Nephron progenitor cell (in vitro differentiated cells): Measurements from ENCODE around the gene UNC93A.
"Not testable (repeated sequence)": the region's sequence is repeated elsewhere in the genome, so short reads cannot be mapped to it uniquely, and the experiment has no call there.

Experiments
- DNase-seq: peaks from one replicate; pipeline ENCODE4 v3.0.0; 2021
- H3K27ac Mint-ChIP-seq: 2 replicates; pipeline ENCODE4 v1.8.0; 2021; ENCODE audit warnings: mild to moderate bottlenecking, moderate library complexity, mixed read lengths
- H3K27me3 Mint-ChIP-seq: 2 replicates; pipeline ENCODE4 v1.8.0; 2021; ENCODE audit warnings: mild to moderate bottlenecking, low read depth, mixed read lengths; ENCODE audit not compliant: poor library complexity
- H3K36me3 Mint-ChIP-seq: 2 replicates; pipeline ENCODE4 v1.8.0; 2021; ENCODE audit warnings: low read depth, mixed read lengths
- H3K4me1 Mint-ChIP-seq: 2 replicates; pipeline ENCODE4 v1.8.0; 2021; ENCODE audit warnings: mixed read lengths
- H3K4me3 Mint-ChIP-seq: 2 replicates; pipeline ENCODE4 v1.8.0; 2021; ENCODE audit warnings: mild to moderate bottlenecking, moderate library complexity, mixed read lengths
- H3K9me3 Mint-ChIP-seq: 2 replicates; pipeline ENCODE4 v1.8.0; 2021; ENCODE audit warnings: mild to moderate bottlenecking, moderate library complexity, mixed read lengths
- CTCF ChIP-seq: fragments of 200-600 bp; sonication (generic); IDR thresholded peaks from 2 replicates; pipeline ENCODE4 v1.5.0; 2021; ENCODE audit warnings: antibody characterized with exemption

The UNC93A gene

DNA sequence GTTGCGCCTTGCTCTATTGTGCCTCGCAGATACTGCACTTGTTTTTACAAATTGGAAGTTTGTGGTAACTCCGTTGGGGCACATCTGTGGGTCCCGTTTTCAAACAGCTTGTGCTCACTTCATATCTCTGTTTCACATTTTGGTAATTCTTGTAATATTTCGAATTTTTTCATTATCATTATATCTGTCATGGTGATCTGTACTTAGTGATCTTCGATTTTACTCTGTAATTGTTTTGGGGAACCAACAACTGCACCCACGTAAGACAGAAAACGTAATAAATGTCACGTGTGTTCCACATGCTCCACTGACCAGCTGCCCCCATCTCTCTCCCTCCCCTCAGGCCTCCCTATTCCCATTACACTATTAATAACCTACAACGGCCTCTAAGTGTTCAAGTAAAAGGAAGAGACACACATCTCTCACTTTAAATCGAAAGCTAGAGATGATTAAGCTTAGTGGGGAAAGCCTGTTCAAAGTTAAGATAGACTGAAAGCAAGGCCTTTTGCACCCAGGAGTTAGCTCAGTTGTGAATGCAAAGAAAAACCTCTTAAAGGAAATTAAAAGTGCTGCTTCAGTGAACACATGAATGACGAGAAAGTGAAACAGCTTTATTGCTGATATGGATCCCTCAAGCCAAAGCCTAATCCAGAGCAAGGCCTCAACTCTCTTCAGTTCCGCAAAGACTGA lies 60.7 kb downstream of the UNC93A start:
- no peak overlapping the region for H3K27ac Mint-ChIP-seq
- peaks cover 29% of the 10 kb centered on the region for H3K9me3 Mint-ChIP-seq

DNA sequence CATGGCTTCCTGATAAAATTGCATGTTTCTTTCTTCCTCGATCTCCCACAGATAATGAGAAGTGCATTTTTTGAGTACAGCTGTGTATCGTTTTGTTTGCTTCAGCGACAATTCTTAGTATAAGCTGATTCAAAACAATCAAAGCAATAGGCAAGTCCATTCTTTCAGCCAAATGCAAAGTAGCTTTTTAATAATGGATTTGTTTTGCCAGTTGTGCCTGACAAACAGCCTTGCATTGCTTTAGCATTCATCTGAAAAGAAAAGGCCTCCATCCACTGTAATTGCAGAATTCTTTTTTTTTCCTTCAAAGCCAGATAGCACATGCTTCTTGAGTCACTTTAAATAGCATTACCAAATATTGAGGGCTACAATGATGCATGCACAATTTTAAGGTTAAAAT lies 65.8 kb downstream of the UNC93A start:
- no peak overlapping the region for H3K4me3 Mint-ChIP-seq
- no peak overlapping the region for H3K27ac Mint-ChIP-seq
- H3K27me3 Mint-ChIP-seq, result peaks cover 17% of the 10 kb centered on the region
- DNase-seq, result no peak
- peaks cover 10% of the 10 kb centered on the region for H3K36me3 Mint-ChIP-seq
- H3K4me1 Mint-ChIP-seq, result peaks cover 13% of the 10 kb centered on the region
- TF ChIP-seq CTCF, result no peak
- peaks cover 23% of the 10 kb centered on the region for H3K9me3 Mint-ChIP-seq

More for the DNA sequence above, 60.7 kb downstream of the UNC93A start:
- peaks cover 10% of the 10 kb centered on the region for H3K36me3 Mint-ChIP-seq
- DNase-seq, result no peak
- H3K27me3 Mint-ChIP-seq, result peaks cover 50% of the 10 kb centered on the region
- H3K4me3 Mint-ChIP-seq, result peak overlapping the region; percentile 80
- no peak for TF ChIP-seq CTCF
- H3K4me1 Mint-ChIP-seq, result peaks cover 33% of the 10 kb centered on the region

GRCh38 chr6:167358394-167358793 lies 67.3 kb downstream of the UNC93A start:
- not testable (repeated sequence) for DNase-seq, H3K36me3 Mint-ChIP-seq, H3K27ac Mint-ChIP-seq, H3K4me3 Mint-ChIP-seq
- H3K27me3 Mint-ChIP-seq, result peaks cover 16% of the 10 kb centered on the region
- H3K9me3 Mint-ChIP-seq, result peaks cover 11% of the 10 kb centered on the region
- peaks cover 13% of the 10 kb centered on the region for H3K4me1 Mint-ChIP-seq

- not testable (repeated sequence) for DNase-seq, H3K4me3 Mint-ChIP-seq, H3K27ac Mint-ChIP-seq
- Mint-ChIP-seq H3K36me3 (peaks cover 14% of the 10 kb centered on the region), H3K4me1 (peaks cover 13% of the 10 kb centered on the region), H3K27me3 (peaks cover 16% of the 10 kb centered on the region), H3K9me3 (peaks cover 20% of the 10 kb centered on the region)
These were observed 70.1 kb downstream of the UNC93A start for GRCh38 chr6:167361170-167361569.
